HK-2 (cell line): Measurements from ENCODE around the gene ESYT1.

Source experiments
- DNase-seq: peaks from one replicate; pipeline ENCODE4 v3.0.0-alpha.2; 2018; ENCODE audit not compliant: unreplicated experiment

ESYT1 gene

GRCh38 chr12:56178347-56178746, 50.3 kb downstream of the ESYT1 start:
- DNase-seq: no peak

GRCh38 chr12:56186957-56187356, 58.9 kb downstream of the ESYT1 start:
- DNase-seq: no peak

GRCh38 chr12:56188131-56188777, 60.2 kb downstream of the ESYT1 start:
- DNase-seq: no peak

- DNase-seq: peak; percentile 17
Measured at GRCh38 chr12:56188778-56189098, 60.7 kb downstream of the ESYT1 start.

- peak; percentile 90 for DNase-seq
Measured at GRCh38 chr12:56189099-56189917, 61.2 kb downstream of the ESYT1 start, which contains the start of gene SMARCC2. TSS of gene SMARCC2 (minus strand) at chr12:56189483. CDS start at chr12:56189461, 22 bp downstream.

- peak; percentile 99 for DNase-seq
Measured at GRCh38 chr12:56189918-56190694, 62.0 kb downstream of the ESYT1 start.

- DNase-seq: no peak
Measured at GRCh38 chr12:56190695-56191155, 62.7 kb downstream of the ESYT1 start.

- no peak for DNase-seq
Measured at GRCh38 chr12:56192582-56192981, 64.5 kb downstream of the ESYT1 start.

GRCh38 chr12:56193025-56193578, 65.0 kb downstream of the ESYT1 start:
- peak; percentile 53 for DNase-seq
